Peyer's patch (tissue), 4 donors: ENCODE measurements around the gene PAGE4.

Source experiments
- CTCF ChIP-seq, 6 experiments: fragments of 450-650 bp in 4 of 6; fragments of 200-600 bp in 2 of 6; sonication (generic) in 1 of 6; IDR thresholded peaks; one replicate each; pipeline ENCODE4 v1.5.1; 2017 to 2019; ENCODE audit warnings: antibody characterized with exemption in 6 of 6, mild to moderate bottlenecking in 3 of 6, moderate library complexity in 1 of 6
- POLR2A ChIP-seq, 2 donors: fragments of 450-650 bp; IDR thresholded peaks; one replicate each; pipeline ENCODE4 v1.5.1; 2017; ENCODE audit warnings: antibody characterized with exemption in 2 of 2, mild to moderate bottlenecking in 2 of 2, moderate library complexity in 2 of 2

GRCh38 chrX:49876750-49877149 is 47.6 kb downstream of the PAGE4 start:
- TF ChIP-seq CTCF (IDR thresholded peaks at IDR 0.05) (peak; percentile 31 to 50 (median 44)), POLR2A (IDR thresholded peaks at IDR 0.05) (no peak)
